Hepatocyte (in vitro differentiated cells): ENCODE measurements around the gene RASSF4. TPM values are rescaled to one million over a fixed set of nuclear protein-coding genes. Genes with fewer than 3 reads are reported as not detected.

ENCODE experiments used
- DNase-seq: peaks from one replicate; pipeline ENCODE4 v3.0.0-alpha.2; 2016; ENCODE audit warnings: low spot score
- H2AFZ ChIP-seq: fragments of 200-600 bp; sonication (generic); 2 replicates; pipeline ENCODE4 v1.6.0; 2016; ENCODE audit warnings: antibody characterized with exemption, mild to moderate bottlenecking
- H3K27ac ChIP-seq: fragments of 200-600 bp; sonication (generic); 2 replicates; pipeline ENCODE4 v1.5.1; 2016; ENCODE audit warnings: mild to moderate bottlenecking
- H3K27me3 ChIP-seq: fragments of 200-600 bp; sonication (generic); 2 replicates; pipeline ENCODE4 v1.6.1; 2016
- H3K36me3 ChIP-seq: fragments of 200-600 bp; sonication (generic); replicated peaks from 2 replicates; pipeline ENCODE4 v1.5.1; 2016; ENCODE audit warnings: low read depth; ENCODE audit not compliant: insufficient read depth
- H3K4me1 ChIP-seq: fragments of 200-600 bp; sonication (generic); 2 replicates; pipeline ENCODE4 v1.5.1; 2016; ENCODE audit warnings: mild to moderate bottlenecking, moderate library complexity; ENCODE audit not compliant: insufficient read depth
- H3K4me2 ChIP-seq: fragments of 200-600 bp; sonication (generic); 2 replicates; pipeline ENCODE4 v1.6.0; 2016
- H3K4me3 ChIP-seq: fragments of 200-600 bp; sonication (generic); 2 replicates; pipeline ENCODE4 v1.5.1; 2016; ENCODE audit warnings: mild to moderate bottlenecking
- H3K79me2 ChIP-seq: fragments of 200-600 bp; sonication (generic); 2 replicates; pipeline ENCODE4 v1.6.0; 2017; ENCODE audit warnings: mild to moderate bottlenecking
- H3K9me2 ChIP-seq: fragments of 200-600 bp; sonication (generic); replicated peaks from 2 replicates; pipeline ENCODE4 v1.6.0; 2017; ENCODE audit warnings: mild to moderate bottlenecking; ENCODE audit not compliant: insufficient read depth
- H3K9me3 ChIP-seq: fragments of 200-600 bp; sonication (generic); 2 replicates; pipeline ENCODE4 v1.5.1; 2016; ENCODE audit warnings: low read depth, mild to moderate bottlenecking
- H4K20me1 ChIP-seq: fragments of 200-600 bp; sonication (generic); 2 replicates; pipeline ENCODE4 v1.6.0; 2016; ENCODE audit warnings: mild to moderate bottlenecking; ENCODE audit not compliant: insufficient read depth, poor library complexity, severe bottlenecking
- CTCF ChIP-seq: fragments of 200-600 bp; sonication (generic); IDR thresholded peaks from 2 replicates; pipeline ENCODE4 v1.5.1; 2016; ENCODE audit warnings: antibody characterized with exemption, mild to moderate bottlenecking; ENCODE audit not compliant: poor library complexity
- EZH2 ChIP-seq: fragments of 200-600 bp; sonication (generic); IDR thresholded peaks from 2 replicates; pipeline ENCODE4 v1.6.1; 2016; ENCODE audit warnings: antibody characterized with exemption, mild to moderate bottlenecking, borderline replicate concordance
- EZH2phosphoT487 ChIP-seq: fragments of 200-600 bp; sonication (generic); IDR thresholded peaks from one replicate; pipeline ENCODE4 v1.6.1; 2018; ENCODE audit warnings: antibody characterized with exemption, mild to moderate bottlenecking, low read depth, moderate library complexity; ENCODE audit not compliant: unreplicated experiment, severe bottlenecking
- WGBS: methylation state at CpG from one replicate; pipeline ENCODE4 v1.1.6; 2016; ENCODE audit warnings: low lambda C conversion rate; ENCODE audit errors: missing lambda C conversion rate; 5-methylcytosine and 5-hydroxymethylcytosine counted together
- polyA plus RNA-seq: library from polyadenylated mRNA; unstranded; fragments of >200 nt; fragmentation: Nextera tagmentation; extraction: Ambion mirVana; gene quantifications from 2 replicates; pipeline ENCODE4 v1.2.1, GENCODE V29; 2016
- total RNA-seq: library from RNA; depleted of rRNA; stranded (reverse); fragments of >200 nt; gene quantifications from 2 replicates; pipeline ENCODE4 v1.2.3, GENCODE V29; 2014

RASSF4 gene
- total RNA-seq (19.2 and 23.5 TPM in 2 replicates), polyA plus RNA-seq (20.1 and 26.8 TPM in 2 replicates)

GRCh38 chr10:44959247-44960087 is at the start of gene RASSF4:
TSS of gene RASSF4 (plus strand) at chr10:44959802. CDS start at chr10:44970203, 10,401 bp downstream.
- H3K4me1 ChIP-seq = peaks cover 43% of the 10 kb centered on the region
- H3K27ac ChIP-seq = peak within 1 kb of the TSS; percentile 97
- H3K27me3 ChIP-seq = no peaks in the 10 kb centered on the region
- peak; percentile 95 for DNase-seq
- H3K9me3 ChIP-seq = no peaks in the 10 kb centered on the region
- TF ChIP-seq EZH2phosphoT487 (no peak), EZH2 (no peak)
- H3K4me3 ChIP-seq = peak within 1 kb of the TSS; percentile 69
- peak within 1 kb of the TSS; percentile 71 for H2AFZ ChIP-seq
- no peaks in the 10 kb centered on the region for H3K36me3 ChIP-seq
- H3K9me2 ChIP-seq = no peaks in the 10 kb centered on the region
- H3K4me2 ChIP-seq = peak within 1 kb of the TSS; percentile 80
- no peaks in the 10 kb centered on the region for H4K20me1 ChIP-seq
- 5% methylated on average over 41 of the region's 74 CpGs for WGBS
- peaks cover 21% of the 10 kb centered on the region for H3K79me2 ChIP-seq

GRCh38 chr10:44909910-44910309 is 49.7 kb upstream of the RASSF4 start:
- H3K4me2 ChIP-seq = no peak overlapping the region
- WGBS = no CpG with 5 or more reads among the region's 1 CpG
- H3K9me2 ChIP-seq = no peaks in the 10 kb centered on the region
- DNase-seq = no peak
- peaks cover 32% of the 10 kb centered on the region for H3K4me1 ChIP-seq
- H3K4me3 ChIP-seq = no peak overlapping the region
- H3K27ac ChIP-seq = no peak overlapping the region
- H3K27me3 ChIP-seq = no peaks in the 10 kb centered on the region
- H3K9me3 ChIP-seq = no peaks in the 10 kb centered on the region
- no peak overlapping the region for H2AFZ ChIP-seq
- H3K79me2 ChIP-seq = no peaks in the 10 kb centered on the region
- H3K36me3 ChIP-seq = no peaks in the 10 kb centered on the region
- H4K20me1 ChIP-seq = no peaks in the 10 kb centered on the region
- TF ChIP-seq EZH2phosphoT487 (no peak), CTCF (no peak), EZH2 (no peak)

- peaks cover 32% of the 10 kb centered on the region for H3K4me1 ChIP-seq
- no peak overlapping the region for H2AFZ ChIP-seq
- H3K4me3 ChIP-seq = no peak overlapping the region
- no peak for TF ChIP-seq EZH2phosphoT487
- no peak for TF ChIP-seq CTCF
- H3K9me2 ChIP-seq = no peaks in the 10 kb centered on the region
- H3K27me3 ChIP-seq = no peaks in the 10 kb centered on the region
- H4K20me1 ChIP-seq = no peaks in the 10 kb centered on the region
- WGBS = 38% methylated on average over 7 of the region's 7 CpGs
- H3K36me3 ChIP-seq = no peaks in the 10 kb centered on the region
- H3K79me2 ChIP-seq = no peaks in the 10 kb centered on the region
- peak overlapping the region; percentile 11 for H3K4me2 ChIP-seq
- no peaks in the 10 kb centered on the region for H3K9me3 ChIP-seq
- no peak for DNase-seq
- H3K27ac ChIP-seq = peak overlapping the region; percentile 48
Measured at GRCh38 chr10:44910602-44911001, 49.0 kb upstream of the RASSF4 start.

DNA sequence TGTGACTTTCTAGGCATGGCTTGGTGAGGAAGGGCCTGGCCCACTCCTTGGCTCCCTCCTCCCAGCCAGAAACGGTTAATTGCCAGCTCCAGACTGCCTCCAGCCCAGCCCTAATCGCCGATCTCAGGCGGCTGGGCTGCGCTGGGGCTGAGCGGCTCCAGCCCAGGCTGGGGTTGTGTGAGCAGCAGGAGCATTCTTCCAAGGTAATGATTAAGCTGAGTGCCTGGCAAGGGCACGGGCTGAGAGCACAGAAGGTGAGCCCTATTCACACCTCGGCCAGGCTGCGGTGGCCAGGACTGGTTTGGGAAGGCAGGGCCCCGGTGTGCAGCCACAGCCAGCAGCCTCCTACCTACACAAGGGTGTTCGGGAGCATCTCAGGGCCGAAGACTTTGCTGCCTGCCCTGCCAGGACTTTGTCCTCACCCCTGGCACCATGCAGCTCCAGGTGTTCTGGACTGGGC is 48.5 kb upstream of the RASSF4 start, which contains the start of gene TMEM72:
Gene TMEM72 (plus strand): TSS at position 257 of the 460 bp plus-strand sequence. CDS start 176 bp downstream, at position 433.
- Histone ChIP-seq H3K27ac (peak within 1 kb of the TSS; percentile 48), H3K79me2 (no peaks in the 10 kb centered on the region), H3K4me2 (peak within 1 kb of the TSS; percentile 11), H3K27me3 (no peaks in the 10 kb centered on the region), H3K4me1 (peaks cover 32% of the 10 kb centered on the region), H2AFZ (no peak within 1 kb of the TSS), H3K4me3 (no peak within 1 kb of the TSS), H3K9me3 (no peaks in the 10 kb centered on the region), H3K9me2 (no peaks in the 10 kb centered on the region), H4K20me1 (no peaks in the 10 kb centered on the region), H3K36me3 (no peaks in the 10 kb centered on the region)
- TF ChIP-seq EZH2phosphoT487 = no peak
- TF ChIP-seq CTCF = no peak
- TF ChIP-seq EZH2 = no peak
- DNase-seq = peak; percentile 79
- 28% methylated on average over 12 of the region's 12 CpGs for WGBS
